Measurements from ENCODE around the gene AK2.
"Not testable (repeated sequence)": the region's sequence is repeated elsewhere in the genome, so short reads cannot be mapped to it uniquely, and the experiment has no call there.

AK2 gene

DNA sequence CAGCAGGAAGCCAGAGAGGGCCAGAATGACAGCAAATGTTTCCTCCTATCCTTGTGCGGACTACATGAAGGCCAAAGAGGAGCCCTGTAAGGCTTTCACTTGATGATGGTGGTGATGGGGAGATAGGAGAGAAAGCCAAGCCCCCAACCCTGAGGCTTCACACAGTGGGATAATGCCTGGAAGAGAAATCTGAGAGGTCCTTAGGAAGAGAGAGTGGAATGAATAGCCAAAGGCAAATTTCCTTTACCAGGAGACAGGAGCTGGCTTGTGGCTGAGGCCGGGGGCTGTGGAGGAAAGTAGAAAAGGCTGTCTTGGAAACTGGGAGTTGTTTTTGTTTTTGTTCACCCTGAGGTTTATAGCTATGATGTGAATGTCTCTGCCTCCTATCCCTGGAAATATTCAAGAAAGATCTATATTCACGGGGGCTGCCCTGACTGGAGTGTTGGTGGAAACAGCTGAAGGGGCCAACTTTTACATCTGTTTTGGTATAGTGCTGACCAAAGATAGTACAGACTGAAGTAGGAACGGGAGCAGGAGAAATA lies 59.1 kb downstream of the AK2 start:
- H3K4me2 ChIP-seq (ENCODE audit: low read depth, low read length), result no peak overlapping the region
- H3K4me3 ChIP-seq (ENCODE audit: low read length), result no peak overlapping the region
- DNase-seq, result no peak
- H3K79me2 ChIP-seq (ENCODE audit: low read length), result no peaks in the 10 kb centered on the region
- H3F3A ChIP-seq (ENCODE audit: insufficient read depth, low read length), result peaks cover 16% of the 10 kb centered on the region
- H3K27ac ChIP-seq (ENCODE audit: low read length), result no peak overlapping the region
- H2AFZ ChIP-seq (ENCODE audit: low read length), result no peak overlapping the region
- H3K9ac ChIP-seq (ENCODE audit: low read length), result no peak overlapping the region
- no peaks in the 10 kb centered on the region for H3K36me3 ChIP-seq (replicated peaks; ENCODE audit: insufficient read depth, low read length)
- H3K4me1 ChIP-seq (ENCODE audit: low read length), result peaks cover 27% of the 10 kb centered on the region
- no peaks in the 10 kb centered on the region for H4K20me1 ChIP-seq (ENCODE audit: insufficient read depth, low read length)
- H3K9me2 ChIP-seq (replicated peaks; ENCODE audit: insufficient read depth, low read length), result no peaks in the 10 kb centered on the region
- no peak for TF ChIP-seq CTCF (IDR thresholded peaks at IDR 0.05; ENCODE audit: low read length)
- H3K9me3 ChIP-seq (replicated peaks; ENCODE audit: insufficient read depth, low read length), result no peaks in the 10 kb centered on the region
- no peaks in the 10 kb centered on the region for H3K27me3 ChIP-seq (replicated peaks; ENCODE audit: insufficient read depth, low read length)

DNA sequence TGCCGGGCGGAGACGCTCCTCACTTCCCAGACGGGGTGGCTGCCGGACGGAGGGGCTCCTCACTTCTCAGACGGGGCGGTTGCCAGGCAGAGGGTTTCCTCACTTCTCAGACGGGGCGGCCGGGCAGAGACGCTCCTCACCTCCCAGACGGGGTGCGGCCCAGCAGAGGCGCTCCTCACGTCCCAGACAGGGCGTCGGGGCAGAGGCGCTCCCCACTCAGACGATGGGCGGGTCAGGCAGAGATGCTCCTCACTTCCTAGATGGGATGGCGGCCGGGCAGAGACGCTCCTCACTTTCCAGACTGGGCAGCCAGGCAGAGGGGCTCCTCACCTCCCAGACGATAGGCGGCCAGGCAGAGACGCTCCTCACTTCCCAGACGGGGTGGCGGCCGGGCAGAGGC lies 61.6 kb downstream of the AK2 start:
- H3K4me1 ChIP-seq (ENCODE audit: low read length); DNase-seq; H3F3A ChIP-seq (ENCODE audit: insufficient read depth, low read length); H3K9me3 ChIP-seq (replicated peaks; ENCODE audit: insufficient read depth, low read length); H3K27me3 ChIP-seq (replicated peaks; ENCODE audit: insufficient read depth, low read length); H3K4me3 ChIP-seq (ENCODE audit: low read length); H3K4me2 ChIP-seq (ENCODE audit: low read depth, low read length); H3K9me2 ChIP-seq (replicated peaks; ENCODE audit: insufficient read depth, low read length); H3K27ac ChIP-seq (ENCODE audit: low read length); H4K20me1 ChIP-seq (ENCODE audit: insufficient read depth, low read length); H3K36me3 ChIP-seq (replicated peaks; ENCODE audit: insufficient read depth, low read length); H3K9ac ChIP-seq (ENCODE audit: low read length); H3K79me2 ChIP-seq (ENCODE audit: low read length); H2AFZ ChIP-seq (ENCODE audit: low read length): not testable (repeated sequence)

GRCh38 chr1:32973458-32973857 lies 63.2 kb downstream of the AK2 start:
- H3F3A ChIP-seq (ENCODE audit: insufficient read depth, low read length); H3K4me2 ChIP-seq (ENCODE audit: low read depth, low read length); H3K4me3 ChIP-seq (ENCODE audit: low read length); H4K20me1 ChIP-seq (ENCODE audit: insufficient read depth, low read length); H3K4me1 ChIP-seq (ENCODE audit: low read length); H3K36me3 ChIP-seq (replicated peaks; ENCODE audit: insufficient read depth, low read length); H3K79me2 ChIP-seq (ENCODE audit: low read length); H2AFZ ChIP-seq (ENCODE audit: low read length); H3K27me3 ChIP-seq (replicated peaks; ENCODE audit: insufficient read depth, low read length); H3K27ac ChIP-seq (ENCODE audit: low read length); H3K9me3 ChIP-seq (replicated peaks; ENCODE audit: insufficient read depth, low read length); DNase-seq; H3K9ac ChIP-seq (ENCODE audit: low read length); H3K9me2 ChIP-seq (replicated peaks; ENCODE audit: insufficient read depth, low read length): not testable (repeated sequence)

- Histone ChIP-seq H3K79me2 (ENCODE audit: low read length) (no peaks in the 10 kb centered on the region), H3K27me3 (replicated peaks; ENCODE audit: insufficient read depth, low read length) (peaks cover 5% of the 10 kb centered on the region; the same call in 1 of the 2 replicates), H4K20me1 (ENCODE audit: insufficient read depth, low read length) (no peaks in the 10 kb centered on the region), H3K9me3 (replicated peaks; ENCODE audit: insufficient read depth, low read length) (no peaks in the 10 kb centered on the region), H2AFZ (ENCODE audit: low read length) (no peak overlapping the region), H3K4me2 (ENCODE audit: low read depth, low read length) (no peak overlapping the region), H3K27ac (ENCODE audit: low read length) (no peak overlapping the region), H3K4me3 (ENCODE audit: low read length) (no peak overlapping the region), H3K9me2 (replicated peaks; ENCODE audit: insufficient read depth, low read length) (no peaks in the 10 kb centered on the region), H3K9ac (ENCODE audit: low read length) (no peak overlapping the region), H3F3A (ENCODE audit: insufficient read depth, low read length) (no peaks in the 10 kb centered on the region), H3K4me1 (ENCODE audit: low read length) (no peaks in the 10 kb centered on the region), H3K36me3 (replicated peaks; ENCODE audit: insufficient read depth, low read length) (no peaks in the 10 kb centered on the region)
- no peak for DNase-seq
- TF ChIP-seq EZH2phosphoT487 (IDR thresholded peaks at IDR 0.05; ENCODE audit: low read length), result no peak
Observed at GRCh38 chr1:32972814-32973428, 63.8 kb downstream of the AK2 start.

GRCh38 chr1:32971576-32971975 lies 65.1 kb downstream of the AK2 start:
- no peak overlapping the region for H3K4me3 ChIP-seq (ENCODE audit: low read length)
- no peak overlapping the region for H3K27ac ChIP-seq (ENCODE audit: low read length)
- no peaks in the 10 kb centered on the region for H3K4me1 ChIP-seq (ENCODE audit: low read length)
- H3F3A ChIP-seq (ENCODE audit: insufficient read depth, low read length), result no peaks in the 10 kb centered on the region
- no peaks in the 10 kb centered on the region for H3K9me3 ChIP-seq (replicated peaks; ENCODE audit: insufficient read depth, low read length)
- no peaks in the 10 kb centered on the region for H3K79me2 ChIP-seq (ENCODE audit: low read length)
- no peaks in the 10 kb centered on the region for H4K20me1 ChIP-seq (ENCODE audit: insufficient read depth, low read length)
- no peak overlapping the region for H3K9ac ChIP-seq (ENCODE audit: low read length)
- DNase-seq, result no peak
- H3K27me3 ChIP-seq (replicated peaks; ENCODE audit: insufficient read depth, low read length), result peaks cover 5% of the 10 kb centered on the region; the same call in 1 of the 2 replicates
- TF ChIP-seq EZH2 (optimal IDR thresholded peaks at IDR 0.05; ENCODE audit: low read depth, low read length), result no peak
- TF ChIP-seq CTCF (IDR thresholded peaks at IDR 0.05; ENCODE audit: low read length), result no peak
- no peak for TF ChIP-seq EZH2phosphoT487 (IDR thresholded peaks at IDR 0.05; ENCODE audit: low read length)
- no peaks in the 10 kb centered on the region for H3K36me3 ChIP-seq (replicated peaks; ENCODE audit: insufficient read depth, low read length)
- H2AFZ ChIP-seq (ENCODE audit: low read length), result no peak overlapping the region
- H3K9me2 ChIP-seq (replicated peaks; ENCODE audit: insufficient read depth, low read length), result no peaks in the 10 kb centered on the region
- no peak overlapping the region for H3K4me2 ChIP-seq (ENCODE audit: low read depth, low read length)

Data from MM.1S (cell line).